Measurements from ENCODE around the gene GNS. TPM values are rescaled to one million over a fixed set of nuclear protein-coding genes. Genes with fewer than 3 reads are reported as not detected.

Gene GNS
- total RNA-seq, 2 experiments from 2014 or later: 21.2 to 23.1 TPM

GRCh38 chr12:64793610-64794009 lies 34.4 kb upstream of the GNS start:
- ChIA-PET CTCF (interaction anchor here (1.7 kb wide), 1 partner anchor 8 kb away, joined by 9 read pairs; no protein-coding TSS in a partner anchor), POLR2A (no interaction called here)
- no peak for DNase-seq
- no peaks in the 10 kb centered on the region for H3K9me3 Mint-ChIP-seq
- H3K4me1 Mint-ChIP-seq (ENCODE audit: low read depth): no peaks in the 10 kb centered on the region
- H3K27ac Mint-ChIP-seq: no peak overlapping the region
- H3K36me3 Mint-ChIP-seq: no peaks in the 10 kb centered on the region
- intact Hi-C loops (cut with micrococcal nuclease): no loop called here
- H3K4me3 Mint-ChIP-seq: no peak overlapping the region
- H3K27me3 Mint-ChIP-seq: peaks cover 2% of the 10 kb centered on the region

GRCh38 chr12:64792128-64792527 lies 32.9 kb upstream of the GNS start:
- Mint-ChIP-seq H3K4me3 (no peak overlapping the region), H3K27ac (no peak overlapping the region), H3K36me3 (no peaks in the 10 kb centered on the region), H3K27me3 (peaks cover 2% of the 10 kb centered on the region), H3K4me1 (ENCODE audit: low read depth) (no peaks in the 10 kb centered on the region), H3K9me3 (no peaks in the 10 kb centered on the region)
- ChIA-PET POLR2A (no interaction called here), CTCF (interaction anchor here (1.1 kb wide), 1 partner anchor 10 kb away, joined by 4 read pairs; no protein-coding TSS in a partner anchor)
- intact Hi-C loops (cut with micrococcal nuclease): no loop called here
- DNase-seq: no peak

- Mint-ChIP-seq H3K27ac (no peak overlapping the region), H3K4me3 (no peak overlapping the region), H3K4me1 (ENCODE audit: low read depth) (no peaks in the 10 kb centered on the region), H3K36me3 (no peaks in the 10 kb centered on the region), H3K27me3 (peaks cover 2% of the 10 kb centered on the region), H3K9me3 (no peaks in the 10 kb centered on the region)
- POLR2A ChIA-PET: no interaction called here
- intact Hi-C loops (cut with micrococcal nuclease): no loop called here
- no peak for DNase-seq
- CTCF ChIA-PET: interaction anchor here (1.1 kb wide), 1 partner anchor 11 kb away, joined by 4 read pairs; no protein-coding TSS in a partner anchor
These were observed 31.8 kb upstream of the GNS start for GRCh38 chr12:64791036-64791435.

GRCh38 chr12:64790166-64790565 lies 31.0 kb upstream of the GNS start:
- CTCF ChIA-PET: interaction anchor here (1.0 kb wide), 1 partner anchor 9 kb away, joined by 3 read pairs; no protein-coding TSS in a partner anchor
- H3K4me1 Mint-ChIP-seq (ENCODE audit: low read depth): no peaks in the 10 kb centered on the region
- no peak overlapping the region for H3K4me3 Mint-ChIP-seq
- no peak overlapping the region for H3K27ac Mint-ChIP-seq
- peaks cover 8% of the 10 kb centered on the region for H3K27me3 Mint-ChIP-seq
- no peaks in the 10 kb centered on the region for H3K9me3 Mint-ChIP-seq
- DNase-seq: no peak
- H3K36me3 Mint-ChIP-seq: no peaks in the 10 kb centered on the region
- POLR2A ChIA-PET: no interaction called here
- intact Hi-C loops (cut with micrococcal nuclease): no loop called here

GRCh38 chr12:64785838-64786237 lies 26.6 kb upstream of the GNS start:
- Mint-ChIP-seq H3K4me3 (no peak overlapping the region), H3K27ac (no peak overlapping the region), H3K4me1 (ENCODE audit: low read depth) (peaks cover 12% of the 10 kb centered on the region), H3K27me3 (peaks cover 34% of the 10 kb centered on the region), H3K36me3 (no peaks in the 10 kb centered on the region), H3K9me3 (no peaks in the 10 kb centered on the region)
- POLR2A ChIA-PET: no interaction called here
- CTCF ChIA-PET: interaction anchor here (0.9 to 2.1 kb wide), 3 partner anchors 10 to 16 kb away, joined by 3 to 11 read pairs (median 8); no protein-coding TSS in a partner anchor
- no peak for DNase-seq
- intact Hi-C loops (cut with micrococcal nuclease): no loop called here

- H3K27ac Mint-ChIP-seq: no peak overlapping the region
- H3K4me1 Mint-ChIP-seq (ENCODE audit: low read depth): peaks cover 16% of the 10 kb centered on the region
- intact Hi-C loops (cut with micrococcal nuclease): no loop called here
- H3K36me3 Mint-ChIP-seq: peaks cover 1% of the 10 kb centered on the region
- ChIA-PET POLR2A (interaction anchor here (0.6 kb wide), 1 partner anchor 561 kb away, joined by 3 read pairs; no protein-coding TSS in a partner anchor), CTCF (interaction anchor here (0.9 to 4.8 kb wide), 5 partner anchors 11 to 342 kb away, joined by 3 to 30 read pairs (median 4); no protein-coding TSS in a partner anchor)
- peaks cover 50% of the 10 kb centered on the region for H3K27me3 Mint-ChIP-seq
- peaks cover 2% of the 10 kb centered on the region for H3K9me3 Mint-ChIP-seq
- no peak overlapping the region for H3K4me3 Mint-ChIP-seq
- DNase-seq: no peak
These were observed 23.1 kb upstream of the GNS start for GRCh38 chr12:64782191-64782876.

GRCh38 chr12:64781280-64782190 lies 22.3 kb upstream of the GNS start:
- Mint-ChIP-seq H3K27ac (no peak overlapping the region), H3K4me3 (peak overlapping the region; percentile 69), H3K4me1 (ENCODE audit: low read depth) (peaks cover 16% of the 10 kb centered on the region), H3K36me3 (peaks cover 4% of the 10 kb centered on the region), H3K27me3 (peaks cover 58% of the 10 kb centered on the region), H3K9me3 (peaks cover 9% of the 10 kb centered on the region)
- ChIA-PET CTCF (interaction anchor here (0.8 to 4.8 kb wide), 6 partner anchors 10 to 342 kb away, joined by 3 to 30 read pairs (median 4); no protein-coding TSS in a partner anchor), POLR2A (interaction anchor here (0.9 kb wide), 1 partner anchor 388 kb away, joined by 3 read pairs; the partner anchor contains the start of gene LEMD3)
- intact Hi-C loops (cut with micrococcal nuclease): no loop called here
- DNase-seq: no peak

- H3K27ac Mint-ChIP-seq: no peak overlapping the region
- peaks cover 17% of the 10 kb centered on the region for H3K9me3 Mint-ChIP-seq
- intact Hi-C loops (cut with micrococcal nuclease): no loop called here
- peaks cover 16% of the 10 kb centered on the region for H3K4me1 Mint-ChIP-seq (ENCODE audit: low read depth)
- CTCF ChIA-PET: interaction anchor here (1.1 to 4.8 kb wide), 3 partner anchors 16 to 52 kb away, joined by 3 to 30 read pairs (median 7); no protein-coding TSS in a partner anchor
- H3K27me3 Mint-ChIP-seq: peaks cover 64% of the 10 kb centered on the region
- H3K36me3 Mint-ChIP-seq: peaks cover 6% of the 10 kb centered on the region
- POLR2A ChIA-PET: interaction anchor here (0.9 kb wide), 1 partner anchor 389 kb away, joined by 3 read pairs; the partner anchor contains the start of gene LEMD3
- H3K4me3 Mint-ChIP-seq: peak overlapping the region; percentile 36
- DNase-seq: peak; percentile 21
These were observed 21.5 kb upstream of the GNS start for GRCh38 chr12:64780531-64781279.

- H3K9me3 Mint-ChIP-seq: peaks cover 23% of the 10 kb centered on the region
- intact Hi-C loops (cut with micrococcal nuclease): no loop called here
- peak overlapping the region; percentile 36 for H3K4me3 Mint-ChIP-seq
- ChIA-PET POLR2A (interaction anchor here (0.6 kb wide), 1 partner anchor 1246 kb away, joined by 3 read pairs; no protein-coding TSS in a partner anchor), CTCF (interaction anchor here (0.9 to 4.8 kb wide), 3 partner anchors 16 to 51 kb away, joined by 3 to 30 read pairs (median 4); no protein-coding TSS in a partner anchor)
- H3K27ac Mint-ChIP-seq: no peak overlapping the region
- H3K27me3 Mint-ChIP-seq: peaks cover 64% of the 10 kb centered on the region
- H3K4me1 Mint-ChIP-seq (ENCODE audit: low read depth): peaks cover 16% of the 10 kb centered on the region
- peaks cover 9% of the 10 kb centered on the region for H3K36me3 Mint-ChIP-seq
- DNase-seq: no peak
These were observed 20.9 kb upstream of the GNS start for GRCh38 chr12:64780132-64780530.

GRCh38 chr12:64779354-64779974 lies 20.3 kb upstream of the GNS start:
- ChIA-PET CTCF (interaction anchor here (0.9 to 4.8 kb wide), 2 partner anchors 17 to 22 kb away, joined by 4 to 30 read pairs; no protein-coding TSS in a partner anchor), POLR2A (interaction anchor here (0.6 kb wide), 1 partner anchor 1247 kb away, joined by 3 read pairs; no protein-coding TSS in a partner anchor)
- intact Hi-C loops (cut with micrococcal nuclease): no loop called here
- no peak for DNase-seq
- Mint-ChIP-seq H3K9me3 (peaks cover 25% of the 10 kb centered on the region), H3K4me3 (no peak overlapping the region), H3K27me3 (peaks cover 64% of the 10 kb centered on the region), H3K36me3 (peaks cover 9% of the 10 kb centered on the region), H3K4me1 (ENCODE audit: low read depth) (peaks cover 16% of the 10 kb centered on the region), H3K27ac (no peak overlapping the region)

Measured in activated CD4-positive, alpha-beta memory T cell treated with anti-CD3 and anti-CD28 coated beads for 36 hours (primary cell).